ENCODE measurements around the gene KAZN. TPM values are rescaled to one million over a fixed set of nuclear protein-coding genes. Genes with fewer than 3 reads are reported as not detected.

The KAZN gene
- total and polyA plus RNA-seq, 2 donors (not counting 1 experiment from before 2014, with no cell fraction given) = 3.4 to 5.0 TPM

- no peak overlapping the region for H3K27ac ChIP-seq (ENCODE audit: insufficient read depth, low read length)
- DNase-seq (ENCODE audit: low read depth in 2 of 2) = no peak
- no peaks in the 10 kb centered on the region for H3K27me3 ChIP-seq (ENCODE audit: control insufficient read depth, insufficient read depth, low read length)
- no peaks in the 10 kb centered on the region for H4K20me1 ChIP-seq (ENCODE audit: control insufficient read depth, extremely low read depth, insufficient read depth, low read length)
- H3K4me3 ChIP-seq (replicated peaks in 1 of 4; ENCODE audit: control extremely low read depth in 1 of 4, insufficient read depth in 1 of 4, low read depth in 3 of 4, low read length in 4 of 4) = no peak overlapping the region
- H2AFZ ChIP-seq (ENCODE audit: low read length) = no peak overlapping the region
- H3K79me2 ChIP-seq (ENCODE audit: control insufficient read depth, insufficient read depth, low read length) = no peaks in the 10 kb centered on the region
- no peaks in the 10 kb centered on the region for H3K36me3 ChIP-seq (ENCODE audit: control insufficient read depth, insufficient read depth, low read length)
- H3K4me2 ChIP-seq (ENCODE audit: extremely low read depth, insufficient read depth, low read length) = no peak overlapping the region
- H3K9ac ChIP-seq (ENCODE audit: insufficient read depth, low read length) = no peak overlapping the region
- no peak for TF ChIP-seq CTCF (conservative IDR thresholded peaks at IDR 0.05 in 1 of 2, IDR thresholded peaks at IDR 0.05 in 1 of 2; ENCODE audit: low read depth in 1 of 2, low read length in 2 of 2)
- TF ChIP-seq EZH2 (IDR thresholded peaks at IDR 0.05; ENCODE audit: low read length, missing control alignments) = no peak
- H3K9me3 ChIP-seq (ENCODE audit: control insufficient read depth, insufficient read depth, low read depth, low read length) = no peaks in the 10 kb centered on the region
- H3K4me1 ChIP-seq (ENCODE audit: control insufficient read depth, extremely low read depth, insufficient read depth, low read length) = no peaks in the 10 kb centered on the region
Measured at GRCh38 chr1:14726606-14727005, 128.1 kb downstream of the KAZN start.

- Histone ChIP-seq H3K9me3 (ENCODE audit: control insufficient read depth, insufficient read depth, low read depth, low read length) (no peaks in the 10 kb centered on the region), H3K27me3 (ENCODE audit: control insufficient read depth, insufficient read depth, low read length) (no peaks in the 10 kb centered on the region), H4K20me1 (ENCODE audit: control insufficient read depth, extremely low read depth, insufficient read depth, low read length) (no peaks in the 10 kb centered on the region), H3K36me3 (ENCODE audit: control insufficient read depth, insufficient read depth, low read length) (no peaks in the 10 kb centered on the region), H3K79me2 (ENCODE audit: control insufficient read depth, insufficient read depth, low read length) (no peaks in the 10 kb centered on the region), H3K27ac (ENCODE audit: insufficient read depth, low read length) (no peak overlapping the region), H3K4me2 (ENCODE audit: extremely low read depth, insufficient read depth, low read length) (no peak overlapping the region), H3K4me3 (replicated peaks in 1 of 4; ENCODE audit: control extremely low read depth in 1 of 4, insufficient read depth in 1 of 4, low read depth in 3 of 4, low read length in 4 of 4) (no peak overlapping the region), H2AFZ (ENCODE audit: low read length) (no peak overlapping the region), H3K4me1 (ENCODE audit: control insufficient read depth, extremely low read depth, insufficient read depth, low read length) (no peaks in the 10 kb centered on the region), H3K9ac (ENCODE audit: insufficient read depth, low read length) (no peak overlapping the region)
- TF ChIP-seq CTCF (conservative IDR thresholded peaks at IDR 0.05 in 1 of 2, IDR thresholded peaks at IDR 0.05 in 1 of 2; ENCODE audit: low read depth in 1 of 2, low read length in 2 of 2) = no peak
- no peak for TF ChIP-seq EZH2 (IDR thresholded peaks at IDR 0.05; ENCODE audit: low read length, missing control alignments)
- DNase-seq (ENCODE audit: low read depth in 2 of 2) = no peak
Measured at GRCh38 chr1:14728516-14728915, 130.0 kb downstream of the KAZN start.

- Histone ChIP-seq H3K27me3 (ENCODE audit: control insufficient read depth, insufficient read depth, low read length) (no peaks in the 10 kb centered on the region), H4K20me1 (ENCODE audit: control insufficient read depth, extremely low read depth, insufficient read depth, low read length) (no peaks in the 10 kb centered on the region), H3K4me1 (ENCODE audit: control insufficient read depth, extremely low read depth, insufficient read depth, low read length) (no peaks in the 10 kb centered on the region), H3K27ac (ENCODE audit: insufficient read depth, low read length) (no peak overlapping the region), H3K9me3 (ENCODE audit: control insufficient read depth, insufficient read depth, low read depth, low read length) (no peaks in the 10 kb centered on the region), H3K4me2 (ENCODE audit: extremely low read depth, insufficient read depth, low read length) (no peak overlapping the region), H3K9ac (ENCODE audit: insufficient read depth, low read length) (no peak overlapping the region), H3K79me2 (ENCODE audit: control insufficient read depth, insufficient read depth, low read length) (no peaks in the 10 kb centered on the region), H2AFZ (ENCODE audit: low read length) (no peak overlapping the region), H3K4me3 (replicated peaks in 1 of 4; ENCODE audit: control extremely low read depth in 1 of 4, insufficient read depth in 1 of 4, low read depth in 3 of 4, low read length in 4 of 4) (no peak overlapping the region), H3K36me3 (ENCODE audit: control insufficient read depth, insufficient read depth, low read length) (no peaks in the 10 kb centered on the region)
- TF ChIP-seq EZH2 (IDR thresholded peaks at IDR 0.05; ENCODE audit: low read length, missing control alignments) (no peak), CTCF (conservative IDR thresholded peaks at IDR 0.05 in 1 of 2, IDR thresholded peaks at IDR 0.05 in 1 of 2; ENCODE audit: low read depth in 1 of 2, low read length in 2 of 2) (no peak)
- DNase-seq (ENCODE audit: low read depth in 2 of 2) = no peak
Measured at GRCh38 chr1:14732728-14733047, 134.2 kb downstream of the KAZN start.

All from fibroblast of lung (primary cell).